ENCODE results near the gene TNFRSF8.

DNA sequence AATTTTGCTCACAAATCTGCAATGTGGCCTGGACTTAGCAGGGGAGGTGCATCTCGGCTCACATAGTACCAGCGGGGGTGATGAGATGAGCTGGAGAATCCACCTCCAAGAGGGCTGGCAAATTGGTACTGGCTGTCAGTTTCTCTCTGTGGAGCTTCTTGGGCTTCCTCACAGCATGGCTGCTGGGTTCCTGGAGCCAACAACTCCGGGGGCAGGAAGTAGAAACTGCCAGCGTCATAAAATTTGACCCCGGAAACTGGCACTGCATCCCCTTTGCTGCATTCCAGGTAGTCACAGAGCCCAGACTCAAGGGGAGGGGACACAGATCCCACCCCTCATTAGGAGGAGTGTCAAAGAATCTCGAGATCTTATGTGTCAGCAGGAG is 86.7 kb downstream of the TNFRSF8 start:
- no peak for TF ChIP-seq EZH2 (IDR thresholded peaks at IDR 0.05; ENCODE audit: low read length, missing control alignments)
- TF ChIP-seq, protein P1, sequence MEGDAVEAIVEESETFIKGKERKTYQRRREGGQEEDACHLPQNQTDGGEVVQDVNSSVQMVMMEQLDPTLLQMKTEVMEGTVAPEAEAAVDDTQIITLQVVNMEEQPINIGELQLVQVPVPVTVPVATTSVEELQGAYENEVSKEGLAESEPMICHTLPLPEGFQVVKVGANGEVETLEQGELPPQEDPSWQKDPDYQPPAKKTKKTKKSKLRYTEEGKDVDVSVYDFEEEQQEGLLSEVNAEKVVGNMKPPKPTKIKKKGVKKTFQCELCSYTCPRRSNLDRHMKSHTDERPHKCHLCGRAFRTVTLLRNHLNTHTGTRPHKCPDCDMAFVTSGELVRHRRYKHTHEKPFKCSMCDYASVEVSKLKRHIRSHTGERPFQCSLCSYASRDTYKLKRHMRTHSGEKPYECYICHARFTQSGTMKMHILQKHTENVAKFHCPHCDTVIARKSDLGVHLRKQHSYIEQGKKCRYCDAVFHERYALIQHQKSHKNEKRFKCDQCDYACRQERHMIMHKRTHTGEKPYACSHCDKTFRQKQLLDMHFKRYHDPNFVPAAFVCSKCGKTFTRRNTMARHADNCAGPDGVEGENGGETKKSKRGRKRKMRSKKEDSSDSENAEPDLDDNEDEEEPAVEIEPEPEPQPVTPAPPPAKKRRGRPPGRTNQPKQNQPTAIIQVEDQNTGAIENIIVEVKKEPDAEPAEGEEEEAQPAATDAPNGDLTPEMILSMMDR (conservative IDR thresholded peaks at IDR 0.05 in 1 of 2, IDR thresholded peaks at IDR 0.05 in 1 of 2; ENCODE audit: low read depth in 1 of 2, low read length in 2 of 2) = no peak
